GM04503 (cell line): Measurements from ENCODE around the gene KDM8.
"Not testable (repeated sequence)": the region's sequence is repeated elsewhere in the genome, so short reads cannot be mapped to it uniquely, and the experiment has no call there.

ENCODE experiments used
- DNase-seq: peaks from one replicate; pipeline ENCODE4 v3.0.0-alpha.2; 2012; ENCODE audit warnings: low read depth

KDM8 gene

GRCh38 chr16:27191352-27191924, 11.9 kb upstream of the KDM8 start:
- no peak for DNase-seq

GRCh38 chr16:27193300-27193990, 9.9 kb upstream of the KDM8 start:
- no peak for DNase-seq

GRCh38 chr16:27195076-27195741, 8.1 kb upstream of the KDM8 start:
- no peak for DNase-seq

DNA sequence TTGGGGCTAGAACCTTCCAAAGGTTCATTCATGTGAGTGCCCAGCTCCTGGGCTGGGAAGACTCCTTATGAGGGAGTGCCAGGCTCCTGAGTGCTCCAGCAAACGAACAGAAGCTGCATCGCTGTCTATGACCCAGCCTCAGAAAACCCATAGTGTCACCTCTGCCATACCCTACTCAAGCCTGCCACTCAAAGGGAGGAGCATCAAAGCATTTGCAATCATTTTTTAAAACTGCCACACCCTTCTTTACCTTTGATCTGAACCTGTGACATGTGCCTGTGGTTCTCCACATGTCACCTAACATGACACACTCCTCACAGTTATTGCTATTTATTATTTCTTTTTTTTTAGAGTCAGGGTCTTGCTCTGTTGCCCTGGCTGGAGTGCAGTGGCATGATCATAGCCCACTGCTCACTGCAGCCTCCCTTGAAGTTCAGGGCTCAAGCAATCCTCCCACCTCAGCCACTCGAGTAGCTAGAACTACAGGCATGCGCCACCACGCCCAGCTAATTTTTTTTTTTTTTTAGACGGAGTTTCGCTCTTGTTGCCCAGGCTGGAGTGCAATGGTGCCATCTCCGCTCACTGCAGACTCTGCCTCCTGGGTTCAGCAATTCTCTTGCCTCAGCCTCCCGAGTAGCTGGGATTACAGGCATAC, 7.3 kb upstream of the KDM8 start:
- DNase-seq: no peak

DNA sequence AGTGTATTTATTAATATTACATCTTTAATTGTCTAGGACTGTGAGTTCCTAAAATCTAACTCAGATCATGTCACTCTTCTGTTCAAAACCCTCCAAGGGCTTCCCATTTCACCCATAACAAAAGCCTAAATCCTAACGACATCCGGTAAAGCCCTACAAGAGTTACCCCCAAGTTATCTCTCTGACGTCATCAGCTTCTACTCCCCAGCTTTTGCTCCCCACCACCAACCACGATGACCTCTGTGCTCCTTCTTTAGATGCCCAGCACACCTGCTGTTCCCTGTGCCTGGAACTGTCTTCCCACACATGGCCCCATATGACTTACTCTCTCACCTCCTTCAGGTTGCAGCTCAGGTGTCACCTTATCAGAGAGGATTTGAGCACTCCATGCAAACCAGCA, 6.3 kb upstream of the KDM8 start:
- no peak for DNase-seq

DNA sequence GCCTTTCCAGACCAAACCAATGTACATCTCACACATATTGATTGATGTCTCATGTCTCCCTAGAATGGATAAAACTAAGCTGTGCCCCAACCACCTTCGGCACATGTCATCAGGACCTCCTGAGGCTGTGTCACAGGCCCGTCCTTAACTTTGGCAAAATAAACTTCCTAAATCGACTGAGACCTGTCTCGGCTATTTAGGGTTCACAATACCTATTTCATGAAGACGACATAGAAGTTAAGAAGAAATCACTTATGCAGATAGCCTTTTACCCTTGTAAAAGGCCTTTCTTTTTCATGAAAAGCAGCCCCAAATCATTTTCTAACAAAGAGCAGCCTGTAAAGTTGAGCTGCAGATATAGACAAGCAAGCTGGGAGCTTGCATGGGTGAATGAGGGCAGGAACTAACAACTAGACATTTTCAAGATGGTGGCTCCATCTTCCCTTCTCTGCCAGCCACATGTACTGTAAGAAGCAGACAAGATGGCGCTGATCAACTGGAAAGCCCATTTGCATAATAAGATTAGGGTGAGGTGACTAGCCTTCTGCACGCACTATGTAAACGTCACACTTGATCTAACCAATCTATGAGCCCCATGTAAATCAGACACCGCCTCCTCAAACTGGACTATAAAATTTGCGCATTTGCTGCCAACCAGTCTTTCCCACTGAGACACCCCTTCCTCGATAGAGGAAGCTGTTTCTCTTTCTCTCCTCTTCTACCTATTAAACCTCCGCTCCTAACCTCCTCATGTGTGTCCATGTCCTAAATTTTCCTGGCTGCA, 4.7 kb upstream of the KDM8 start:
- DNase-seq: no peak

DNA sequence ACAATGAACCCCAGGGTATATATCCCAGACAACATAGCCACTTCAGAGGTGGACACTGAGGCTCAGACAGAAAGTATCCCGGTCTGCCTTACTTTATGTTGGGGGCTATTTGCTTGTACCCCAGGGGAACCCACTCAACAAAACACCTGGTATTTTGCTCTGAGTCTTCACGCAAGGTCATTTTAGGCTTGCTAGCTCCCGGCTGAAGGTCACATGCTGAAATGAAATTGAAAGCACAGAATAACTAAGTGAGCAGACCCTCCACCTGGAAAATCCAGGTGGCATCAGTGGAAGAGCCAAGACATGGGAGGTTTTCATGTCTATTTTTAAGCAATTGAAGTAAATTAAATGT, 4.1 kb upstream of the KDM8 start:
- DNase-seq: no peak

- DNase-seq: peak; percentile 30
Measured at GRCh38 chr16:27199736-27200135, 3.6 kb upstream of the KDM8 start.

- DNase-seq: not testable (repeated sequence)
Measured at GRCh38 chr16:27200914-27201313, 2.4 kb upstream of the KDM8 start.

DNA sequence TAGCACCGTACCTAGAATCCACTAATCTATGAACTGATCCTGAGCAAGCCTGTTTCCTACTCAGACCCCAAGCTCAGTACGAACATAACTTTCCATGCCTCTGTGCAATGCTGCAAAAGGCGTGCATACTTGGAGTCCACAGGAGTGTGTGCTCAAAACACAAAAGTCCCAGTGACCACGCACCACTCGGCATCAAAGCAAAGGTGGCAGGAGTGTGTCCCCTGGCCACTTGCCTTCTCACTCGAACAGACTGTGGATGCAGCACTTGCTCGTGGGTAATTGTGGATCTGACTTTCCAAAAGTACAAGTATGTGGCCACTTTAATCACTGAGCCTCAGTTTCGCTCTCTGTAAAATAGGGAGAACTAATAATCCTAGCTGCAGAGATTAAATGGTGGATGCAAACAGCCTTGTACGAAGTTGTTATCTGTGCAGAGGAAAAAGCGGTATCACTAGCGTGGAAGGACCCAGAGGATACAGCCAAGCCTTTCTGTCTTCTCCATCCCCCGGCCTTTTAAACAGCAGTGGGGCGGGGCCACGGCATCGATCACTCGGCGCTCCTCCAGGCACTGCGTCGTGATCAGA, 311 bp upstream of the KDM8 start:
- DNase-seq: no peak

DNA sequence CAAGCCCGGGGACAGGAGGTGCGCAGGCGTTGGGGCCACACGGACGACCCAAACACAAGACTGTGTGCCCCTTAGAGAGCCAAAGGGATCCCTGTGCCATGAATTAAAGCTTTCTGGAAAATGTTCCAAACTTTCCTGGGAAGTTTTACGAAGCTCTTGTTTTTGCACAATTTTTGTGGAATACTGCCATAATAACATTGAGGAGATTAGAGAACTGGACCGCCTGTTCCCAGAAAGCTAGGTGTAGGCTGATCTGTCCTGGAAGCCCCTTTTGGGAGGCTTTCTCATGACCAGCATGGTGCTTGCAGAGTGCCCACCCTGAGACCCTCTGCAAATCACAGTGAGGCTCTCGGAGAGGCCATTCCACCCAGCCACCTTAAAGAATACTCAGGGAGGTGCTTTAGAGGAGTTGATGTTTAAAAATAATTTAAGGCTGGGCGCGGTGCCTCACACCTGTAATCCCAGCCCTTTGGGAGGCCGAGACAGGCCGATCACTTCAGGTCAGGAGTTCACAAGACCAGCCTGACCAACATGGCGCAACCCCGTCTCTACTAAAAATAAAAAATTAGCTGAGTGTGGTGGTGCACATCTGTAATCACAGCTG, 1.1 kb downstream of the KDM8 start:
- no peak for DNase-seq

DNA sequence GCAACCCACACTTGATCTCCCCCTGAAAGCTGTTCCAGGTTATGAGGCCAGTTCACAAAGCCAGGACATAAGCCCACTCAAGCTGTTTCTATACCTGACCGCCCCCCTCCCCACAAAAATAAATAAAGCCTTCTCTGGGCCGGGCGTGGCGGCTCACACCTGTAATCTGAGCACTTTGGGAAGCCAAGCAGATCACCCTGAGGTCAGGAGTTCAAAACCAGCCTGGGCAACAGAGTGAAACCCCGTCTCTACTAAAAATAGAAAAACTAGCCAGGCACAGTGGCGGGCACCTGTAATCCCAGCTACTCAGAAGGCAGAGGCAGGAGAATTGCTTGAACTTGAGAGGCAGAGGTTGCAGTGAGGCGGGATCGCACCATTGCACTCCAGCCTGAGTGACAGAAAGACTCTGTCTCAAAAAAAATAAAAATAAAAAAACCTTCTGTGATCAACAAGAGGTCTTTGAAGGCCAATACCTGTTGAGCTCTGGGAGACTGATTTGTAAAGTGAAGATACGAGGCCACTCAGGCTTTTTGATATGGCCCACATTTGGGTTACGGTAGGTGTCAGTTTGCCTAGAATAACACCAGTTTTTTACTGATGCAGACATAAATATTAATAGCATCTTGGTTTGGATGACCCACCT, 2.2 kb downstream of the KDM8 start:
- no peak for DNase-seq

DNA sequence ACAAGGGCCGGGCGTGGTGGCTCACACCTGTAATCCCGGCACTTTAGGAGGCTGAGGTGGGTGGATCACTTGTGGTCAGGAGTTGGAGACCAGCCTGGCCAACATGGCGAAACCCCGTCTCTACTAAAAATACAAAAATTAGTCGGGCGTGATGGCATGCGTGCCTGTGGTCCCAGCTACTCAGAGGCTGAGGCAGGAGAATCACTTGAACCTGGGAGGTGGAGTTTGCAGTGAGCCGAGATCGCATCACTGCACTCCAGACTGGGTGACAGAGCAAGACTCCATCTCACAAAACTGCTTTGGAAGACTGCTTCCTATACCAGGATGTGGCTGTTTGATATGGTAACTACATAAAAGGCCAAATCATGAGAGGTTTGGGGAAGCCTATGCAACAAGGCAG, 3.8 kb downstream of the KDM8 start:
- not testable (repeated sequence) for DNase-seq

DNA sequence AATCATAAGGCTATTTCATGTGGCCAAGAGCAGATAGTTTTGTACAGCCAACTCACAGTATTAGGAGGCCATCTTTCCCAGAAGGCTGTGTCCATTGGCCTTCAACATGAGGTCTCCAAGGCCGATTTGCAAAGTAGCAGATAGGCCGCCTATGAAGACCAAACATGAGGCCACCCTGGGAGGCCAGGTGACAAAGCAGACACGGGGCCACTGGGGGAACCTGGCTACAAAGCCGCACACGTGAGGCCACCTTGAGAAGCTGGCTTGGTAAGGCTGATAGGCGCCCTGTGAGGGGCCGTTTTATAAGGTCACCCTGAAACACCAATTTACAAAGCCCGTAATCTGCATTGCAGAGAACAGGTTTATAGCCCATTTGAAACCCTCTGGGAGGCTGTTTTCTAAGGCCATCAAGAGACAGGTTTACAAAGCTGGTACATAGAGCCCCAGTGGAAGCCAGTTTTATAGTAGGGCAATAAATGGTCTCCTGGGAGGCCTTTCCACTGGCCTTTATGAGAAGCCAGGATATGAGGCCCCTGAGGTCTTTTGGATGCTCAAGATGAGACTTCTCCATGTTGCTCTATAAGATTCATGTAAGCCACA, 4.9 kb downstream of the KDM8 start:
- DNase-seq: no peak

DNA sequence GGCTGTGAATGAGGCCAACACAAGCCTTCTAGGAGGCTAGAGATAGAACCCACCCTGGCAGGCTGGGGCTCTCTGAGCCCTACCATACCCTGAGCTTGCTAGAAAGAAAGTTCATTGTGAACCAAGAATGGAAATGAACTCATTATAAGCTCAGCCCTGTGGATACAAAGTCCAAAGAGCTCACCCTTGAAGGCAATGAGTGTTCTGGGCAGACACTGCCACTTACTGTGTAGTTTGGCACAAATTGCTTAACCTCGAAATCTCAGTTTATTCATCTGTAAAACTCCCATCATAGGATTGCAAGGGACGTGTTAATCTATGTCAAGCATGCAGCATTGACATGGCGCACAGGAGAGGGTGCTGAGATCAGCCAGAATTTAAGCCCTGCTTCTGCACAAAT, 5.5 kb downstream of the KDM8 start:
- no peak for DNase-seq

DNA sequence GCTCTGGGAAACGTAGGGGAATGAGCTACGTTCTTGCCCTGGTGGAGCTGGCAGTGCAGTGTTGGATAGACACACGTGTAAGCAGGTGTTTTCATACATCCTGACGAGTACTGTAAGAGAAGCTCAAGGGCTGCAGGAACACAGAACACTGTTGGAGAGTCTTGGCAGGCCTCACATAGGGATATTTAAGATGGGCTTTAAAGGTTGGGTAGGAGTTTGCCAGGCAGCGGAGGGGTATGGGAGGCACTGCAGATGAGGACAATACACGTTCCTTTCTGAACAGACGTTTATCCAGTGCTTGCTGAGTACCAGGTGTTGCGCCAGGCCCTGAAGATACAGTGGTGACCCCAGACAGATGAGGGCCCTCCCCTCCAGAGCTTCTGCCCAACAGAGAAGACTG, 6.3 kb downstream of the KDM8 start:
- no peak for DNase-seq

DNA sequence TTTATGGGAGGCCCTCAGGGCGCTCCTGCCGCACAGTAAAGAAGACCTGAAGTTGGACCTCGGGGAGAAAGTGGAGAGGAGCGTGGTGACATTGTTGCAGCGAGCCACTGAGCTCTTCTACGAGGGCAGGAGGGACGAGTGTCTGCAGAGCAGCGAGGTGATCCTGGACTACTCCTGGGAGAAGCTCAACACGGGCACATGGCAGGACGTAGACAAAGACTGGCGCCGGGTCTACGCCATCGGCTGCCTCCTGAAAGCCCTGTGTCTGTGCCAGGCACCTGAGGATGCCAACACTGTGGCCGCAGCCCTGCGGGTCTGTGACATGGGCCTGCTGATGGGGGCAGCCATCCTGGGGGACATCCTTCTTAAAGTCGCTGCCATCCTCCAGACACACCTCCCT, 6.8 kb downstream of the KDM8 start:
- DNase-seq: no peak

DNA sequence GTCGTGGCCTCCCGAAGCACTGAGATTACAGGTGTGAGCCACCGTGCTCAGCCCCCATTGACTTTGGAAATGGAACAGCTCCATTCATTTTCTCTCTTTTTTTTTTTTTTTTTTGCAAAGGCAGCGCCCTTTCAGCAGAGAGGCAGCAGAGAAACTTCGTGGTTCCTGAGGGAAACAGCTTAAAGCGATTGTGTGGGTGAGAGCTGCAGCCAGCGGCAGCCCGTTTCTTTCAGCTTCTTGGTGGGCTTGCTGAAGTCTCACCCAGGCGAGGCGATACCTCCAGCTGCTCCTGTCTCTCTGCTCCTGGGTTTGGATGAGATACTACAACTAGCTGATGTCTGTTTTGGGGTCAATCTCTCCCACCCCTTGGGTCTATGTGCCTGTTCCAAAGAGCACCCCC, 7.7 kb downstream of the KDM8 start:
- DNase-seq: no peak

GRCh38 chr16:27214084-27214961, 11.0 kb downstream of the KDM8 start:
- no peak for DNase-seq

- DNase-seq: no peak
Measured at GRCh38 chr16:27215660-27216059, 12.3 kb downstream of the KDM8 start.
